AG09319 (cell line): ENCODE data around the gene AGBL1.

Source experiments
- DNase-seq: peaks from one replicate; pipeline ENCODE4 v3.0.0-alpha.2; 2010; ENCODE audit warnings: low read depth; ENCODE audit errors: extremely low read depth
- TF ChIP-seq, protein P1 (sequence below): IDR thresholded peaks from 2 replicates; pipeline ENCODE4 v1.5.1; 2011; ENCODE audit warnings: low read depth, mild to moderate bottlenecking, inconsistent platforms, low read length, moderate library complexity

The AGBL1 gene

DNA sequence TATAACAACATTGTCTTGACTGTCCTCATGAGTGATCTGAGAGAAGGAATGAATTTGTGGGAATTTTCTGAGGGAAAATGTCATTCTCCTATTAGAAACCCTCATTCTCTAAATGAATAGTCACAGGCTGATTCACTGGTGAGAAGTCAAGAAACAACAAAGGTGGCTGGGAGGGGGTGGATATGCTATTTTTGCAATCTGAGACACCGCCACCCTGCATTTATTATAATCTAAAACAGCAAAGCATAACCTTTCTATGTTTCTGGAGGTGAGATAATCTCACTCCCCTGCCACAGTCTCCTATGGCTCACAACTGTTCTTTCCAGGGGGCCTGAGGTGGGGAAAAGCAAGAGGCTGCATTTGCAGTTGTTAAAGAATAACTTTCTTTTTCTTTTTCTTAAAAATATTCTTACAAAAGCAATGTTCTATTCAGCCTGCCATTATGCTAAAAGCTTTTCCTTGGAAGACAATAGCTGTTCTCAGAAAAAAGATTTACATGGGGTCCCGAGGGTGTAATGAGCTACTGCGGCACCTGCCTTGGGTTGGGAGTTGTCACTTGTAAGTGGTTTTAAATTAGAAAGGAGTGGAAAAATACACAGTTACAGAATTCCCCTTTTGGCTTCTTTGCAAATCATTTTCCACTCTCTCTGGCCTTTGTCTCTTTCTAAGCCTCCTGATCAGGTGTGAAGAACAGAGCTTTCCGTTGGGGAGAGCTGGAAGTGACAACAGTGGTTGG lies 220.9 kb downstream of the AGBL1 start:
- no peak for DNase-seq
- TF ChIP-seq, protein P1, sequence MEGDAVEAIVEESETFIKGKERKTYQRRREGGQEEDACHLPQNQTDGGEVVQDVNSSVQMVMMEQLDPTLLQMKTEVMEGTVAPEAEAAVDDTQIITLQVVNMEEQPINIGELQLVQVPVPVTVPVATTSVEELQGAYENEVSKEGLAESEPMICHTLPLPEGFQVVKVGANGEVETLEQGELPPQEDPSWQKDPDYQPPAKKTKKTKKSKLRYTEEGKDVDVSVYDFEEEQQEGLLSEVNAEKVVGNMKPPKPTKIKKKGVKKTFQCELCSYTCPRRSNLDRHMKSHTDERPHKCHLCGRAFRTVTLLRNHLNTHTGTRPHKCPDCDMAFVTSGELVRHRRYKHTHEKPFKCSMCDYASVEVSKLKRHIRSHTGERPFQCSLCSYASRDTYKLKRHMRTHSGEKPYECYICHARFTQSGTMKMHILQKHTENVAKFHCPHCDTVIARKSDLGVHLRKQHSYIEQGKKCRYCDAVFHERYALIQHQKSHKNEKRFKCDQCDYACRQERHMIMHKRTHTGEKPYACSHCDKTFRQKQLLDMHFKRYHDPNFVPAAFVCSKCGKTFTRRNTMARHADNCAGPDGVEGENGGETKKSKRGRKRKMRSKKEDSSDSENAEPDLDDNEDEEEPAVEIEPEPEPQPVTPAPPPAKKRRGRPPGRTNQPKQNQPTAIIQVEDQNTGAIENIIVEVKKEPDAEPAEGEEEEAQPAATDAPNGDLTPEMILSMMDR: no peak

- TF ChIP-seq, protein P1: no peak
- no peak for DNase-seq
Measured at GRCh38 chr15:86311568-86312280, 232.1 kb downstream of the AGBL1 start.

DNA sequence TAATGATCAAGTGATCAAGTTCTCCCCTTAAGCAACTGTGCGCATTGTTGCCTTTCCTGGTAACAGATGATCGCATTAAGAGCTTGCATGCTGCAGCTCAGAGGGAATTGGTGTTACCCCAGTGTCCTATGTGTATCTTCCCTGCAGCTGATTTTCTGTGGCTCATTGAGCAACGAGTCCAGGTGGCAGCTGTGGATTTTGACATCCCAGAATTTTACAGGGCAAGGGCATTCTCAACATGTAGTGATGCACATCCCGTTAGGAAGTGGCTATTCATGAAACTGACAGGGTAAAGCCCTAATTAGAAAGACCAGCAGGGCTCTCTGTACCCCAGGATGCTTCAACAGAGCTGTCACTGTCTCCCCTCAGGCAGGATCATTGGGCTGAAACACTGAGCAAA lies 232.8 kb downstream of the AGBL1 start:
- TF ChIP-seq, protein P1: no peak
- no peak for DNase-seq

DNA sequence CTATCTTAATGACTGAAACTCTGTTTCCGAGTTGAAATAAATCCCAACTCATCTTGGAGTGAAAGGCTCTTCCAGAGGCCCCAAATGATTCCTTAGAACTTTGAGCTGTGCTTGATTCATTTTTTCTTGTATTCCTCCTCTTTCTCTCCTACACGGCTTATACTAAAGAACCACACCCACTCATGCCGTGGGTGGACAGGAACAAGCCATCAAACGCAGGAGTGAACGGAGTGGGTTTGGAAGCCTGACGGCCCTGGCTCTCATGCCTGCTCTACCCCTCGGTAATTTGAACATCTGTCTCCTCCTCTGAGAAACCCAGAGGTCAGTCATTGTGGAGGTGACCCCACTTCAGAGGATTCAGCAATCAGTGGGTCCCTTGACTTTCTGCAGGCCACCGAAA lies 236.5 kb downstream of the AGBL1 start:
- DNase-seq: no peak
- TF ChIP-seq, protein P1: no peak

- TF ChIP-seq, protein P1: no peak
- DNase-seq: no peak
Measured at GRCh38 chr15:86316726-86317383, 237.2 kb downstream of the AGBL1 start.

- TF ChIP-seq, protein P1: no peak
Measured at GRCh38 chr15:86317384-86317740, 237.7 kb downstream of the AGBL1 start.

DNA sequence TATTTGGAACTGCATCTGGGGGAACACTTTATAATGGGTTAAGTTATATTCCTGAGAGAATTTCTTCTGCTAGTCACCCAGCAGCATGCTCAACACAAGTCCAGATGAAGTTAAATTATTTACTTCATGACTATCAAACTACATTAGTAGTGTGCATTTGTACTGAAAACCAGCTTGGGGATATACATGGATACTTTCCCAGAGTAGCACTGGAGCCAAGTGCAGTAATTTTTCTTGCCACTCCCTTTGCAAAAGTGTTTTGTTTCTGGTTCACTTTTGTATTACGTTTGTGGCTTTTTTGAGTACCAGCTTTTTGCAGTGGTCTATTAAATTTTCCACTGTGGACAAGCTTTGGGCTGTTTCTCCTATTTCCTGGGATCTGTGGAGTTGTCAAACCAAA lies 243.0 kb downstream of the AGBL1 start:
- TF ChIP-seq, protein P1: no peak
- no peak for DNase-seq

More at GRCh38 chr15:86317384-86317740, 237.7 kb downstream of the AGBL1 start:
- no peak for DNase-seq
